Measurements from ENCODE around the gene C10orf90. TPM values are rescaled to one million over a fixed set of nuclear protein-coding genes. Genes with fewer than 3 reads are reported as not detected.

Gene C10orf90
- total and polyA plus RNA-seq, 2 of the 8 experiments (the other 6 are each of a cell fraction or from before 2014, with no cell fraction given): 0.21 TPM; not detected in 1

GRCh38 chr10:126551202-126551601, 119.3 kb downstream of the C10orf90 start:
- H3K79me1 ChIP-seq (ENCODE audit: low read depth, low read length): no peaks in the 10 kb centered on the region
- H4K8ac ChIP-seq (ENCODE audit: extremely low read depth, insufficient read depth, low read length): no peak overlapping the region
- no peak overlapping the region for H2BK5ac ChIP-seq (ENCODE audit: low read depth, low read length)
- no peaks in the 10 kb centered on the region for H3K23me2 ChIP-seq (ENCODE audit: low read depth, low read length)
- H4K91ac ChIP-seq (replicated peaks; ENCODE audit: insufficient read length, low read length): no peak overlapping the region
- H3K79me2 ChIP-seq (ENCODE audit: control insufficient read depth in 1 of 2, insufficient read depth in 2 of 2, low read length in 2 of 2): no peaks in the 10 kb centered on the region
- ChIA-PET CTCF (ENCODE audit: partially characterized antibody) (no interaction called here), POLR2A (ENCODE audit: partially characterized antibody) (no interaction called here)
- H2BK15ac ChIP-seq (ENCODE audit: low read length): no peak overlapping the region
- no peaks in the 10 kb centered on the region; a peak in 1 of 7 replicates for H3K27me3 ChIP-seq (replicated peaks in 1 of 4; ENCODE audit: control insufficient read depth in 3 of 4, extremely low read depth in 1 of 4, insufficient read depth in 3 of 4, low read length in 3 of 4)
- no peak overlapping the region for H2BK20ac ChIP-seq (ENCODE audit: low read length)
- no peak overlapping the region for H2AFZ ChIP-seq (ENCODE audit: low read length)
- no peak overlapping the region for H3K23ac ChIP-seq (ENCODE audit: insufficient read length)
- H2BK12ac ChIP-seq (ENCODE audit: low read depth, low read length): no peak overlapping the region
- no peak overlapping the region for H3K27ac ChIP-seq (ENCODE audit: low read depth, low read length)
- H3K4me3 ChIP-seq (ENCODE audit: extremely low read depth in 1 of 4, insufficient read depth in 2 of 4, low read depth in 3 of 4, low read length in 4 of 4): no peak overlapping the region
- FAIRE-seq (no peak), DNase-seq (ENCODE audit: low read depth in 1 of 2, low spot score in 2 of 2) (no peak)
- no peak overlapping the region for H3K4me2 ChIP-seq (ENCODE audit: insufficient read depth in 1 of 2, low read depth in 2 of 2, low read length in 2 of 2)
- no peak overlapping the region for H2AK5ac ChIP-seq (ENCODE audit: low read depth, low read length)
- H3K9ac ChIP-seq (replicated peaks in 1 of 4; ENCODE audit: extremely low read depth in 1 of 4, low read depth in 3 of 4, low read length in 3 of 4): no peak overlapping the region
- H3K56ac ChIP-seq (replicated peaks; ENCODE audit: insufficient read length, low read depth, low read length): no peak overlapping the region
- H3K18ac ChIP-seq (ENCODE audit: extremely low read depth, low read length): no peak overlapping the region
- no peak overlapping the region for H4K5ac ChIP-seq (ENCODE audit: insufficient read length, low read depth, low read length)
- no peaks in the 10 kb centered on the region for H3K9me3 ChIP-seq (ENCODE audit: insufficient read depth in 2 of 2, low read depth in 1 of 2, low read length in 1 of 2)
- no peaks in the 10 kb centered on the region for H3K36me3 ChIP-seq (ENCODE audit: control insufficient read depth in 2 of 4, insufficient read depth in 4 of 4, low read length in 3 of 4)
- no peak overlapping the region for H3K14ac ChIP-seq (ENCODE audit: insufficient read length)
- TF ChIP-seq SRF (IDR thresholded peaks at IDR 0.05; ENCODE audit: low read depth, low read length) (no peak), JUND (IDR thresholded peaks at IDR 0.05; ENCODE audit: low read length) (no peak), E2F6 (IDR thresholded peaks at IDR 0.05) (no peak), SIX5 (IDR thresholded peaks at IDR 0.05; ENCODE audit: low read depth, low read length) (no peak), CTBP2 (IDR thresholded peaks at IDR 0.05; ENCODE audit: borderline replicate concordance, insufficient read depth, insufficient read length, low read length) (no peak)
- H4K20me1 ChIP-seq (replicated peaks in 1 of 2; ENCODE audit: control insufficient read depth in 1 of 2, insufficient read depth in 2 of 2, low read length in 2 of 2): no peaks in the 10 kb centered on the region
- no peak overlapping the region for H3K4ac ChIP-seq (replicated peaks; ENCODE audit: insufficient read length, low read depth, low read length)
- H3K4me1 ChIP-seq (replicated peaks in 1 of 4; ENCODE audit: control insufficient read depth in 3 of 4, insufficient read depth in 4 of 4, low read length in 3 of 4): no peaks in the 10 kb centered on the region; a peak in 1 of 7 replicates
- no peak overlapping the region for H2BK120ac ChIP-seq (replicated peaks; ENCODE audit: low read depth, low read length)

Measured in H1 (cell line).